IMR-90 (cell line): Measurements from ENCODE around the gene EEF1E1. TPM values are rescaled to one million over a fixed set of nuclear protein-coding genes. Genes with fewer than 3 reads are reported as not detected.

Experiments
- ATAC-seq: fragments of 200-7000 bp; cut with Tn5 transposase; 2 replicates; pipeline ENCODE4 v1.9.1; 2020; ENCODE audit warnings: low read depth, mild to moderate bottlenecking, moderate library complexity
- BruUV-seq: library from RNA; stranded (reverse); fragments of 400-500 nt; replicated peaks from 2 replicates; lab custom pipeline; 2021; lab: Mats Ljungman, UMichigan
- CTCF ChIA-PET: fragments of 300-600 bp; formaldehyde crosslinking; extraction: SDS; loops from one replicate; lab custom pipeline; 2021; ENCODE audit warnings: antibody characterized with exemption; lab: Yijun Ruan, JAX
- POLR2A ChIA-PET: fragments of 300-600 bp; sonication (Branson Sonifier 250); formaldehyde crosslinking; loops from one replicate; lab custom pipeline; 2022; ENCODE audit warnings: antibody characterized with exemption; ENCODE audit not compliant: unreplicated experiment; lab: Charles Lee
- DNase-seq: peaks from one replicate; pipeline ENCODE4 v3.0.0; 2013
- H2AFZ ChIP-seq: replicated peaks from 2 replicates; pipeline ENCODE3; 2013; ENCODE audit warnings: low read length, mild to moderate bottlenecking; ENCODE audit not compliant: poor library complexity
- H2AK5ac ChIP-seq: 2 replicates; pipeline ENCODE4 v1.6.1; 2013; ENCODE audit warnings: low read depth, low read length, inconsistent platforms
- H2AK9ac ChIP-seq: replicated peaks from 2 replicates; pipeline ENCODE3; 2013; ENCODE audit warnings: mild to moderate bottlenecking, low read depth, low read length, moderate library complexity; ENCODE audit not compliant: poor library complexity
- H2BK120ac ChIP-seq: 2 replicates; pipeline ENCODE4 v1.6.1; 2013; ENCODE audit warnings: low read depth, low read length, inconsistent platforms
- H2BK15ac ChIP-seq: 3 replicates; pipeline ENCODE4 v1.6.1; 2013; ENCODE audit warnings: low read depth, low read length, inconsistent platforms
- H2BK20ac ChIP-seq: 2 replicates; pipeline ENCODE4 v1.6.1; 2013; ENCODE audit warnings: low read depth, mild to moderate bottlenecking, inconsistent platforms, low read length, moderate library complexity
- H2BK5ac ChIP-seq: 2 replicates; pipeline ENCODE4 v1.6.1; 2013; ENCODE audit warnings: mild to moderate bottlenecking, low read depth, low read length, inconsistent platforms; ENCODE audit not compliant: poor library complexity, severe bottlenecking
- H3K14ac ChIP-seq: replicated peaks from 2 replicates; pipeline ENCODE4 v1.6.1; 2013; ENCODE audit warnings: low read depth, low read length, inconsistent platforms
- H3K18ac ChIP-seq: 2 replicates; pipeline ENCODE4 v1.6.1; 2013; ENCODE audit warnings: low read depth, low read length, control low read depth
- H3K23ac ChIP-seq: 2 replicates; pipeline ENCODE4 v1.6.1; 2013; ENCODE audit warnings: low read depth, low read length, inconsistent platforms
- H3K27ac ChIP-seq: 2 replicates; pipeline ENCODE4 v1.5.1; 2013; ENCODE audit warnings: mild to moderate bottlenecking, control low read depth, low read length; ENCODE audit not compliant: insufficient read depth
- H3K27me3 ChIP-seq: 2 replicates; pipeline ENCODE4 v1.6.1; 2013; ENCODE audit warnings: low read length; ENCODE audit not compliant: control insufficient read depth, insufficient read depth
- H3K36me3 ChIP-seq: 2 replicates; pipeline ENCODE4 v1.6.1; 2013; ENCODE audit warnings: low read length, mixed read lengths; ENCODE audit not compliant: control insufficient read depth, insufficient read depth
- H3K4ac ChIP-seq: 2 replicates; pipeline ENCODE4 v1.6.1; 2013; ENCODE audit warnings: low read depth, low read length, inconsistent platforms
- H3K4me1 ChIP-seq: 2 replicates; pipeline ENCODE4 v1.6.1; 2013; ENCODE audit warnings: low read length, mixed read lengths; ENCODE audit not compliant: control insufficient read depth, insufficient read depth
- H3K4me2 ChIP-seq: 2 replicates; pipeline ENCODE4 v1.6.1; 2013; ENCODE audit warnings: low read depth, mild to moderate bottlenecking, control low read depth, low read length, moderate library complexity
- H3K4me3 ChIP-seq: 2 replicates; pipeline ENCODE4 v1.5.1; 2013; ENCODE audit warnings: low read depth, mild to moderate bottlenecking, control low read depth, low read length, moderate library complexity; ENCODE audit not compliant: insufficient read depth
- H3K56ac ChIP-seq: 2 replicates; pipeline ENCODE4 v1.6.1; 2013; ENCODE audit warnings: low read length, inconsistent platforms; ENCODE audit not compliant: insufficient read depth; ENCODE audit errors: extremely low read depth
- H3K79me1 ChIP-seq, 2 experiments: 2 replicates each; pipeline ENCODE4 v1.6.1; 2013; ENCODE audit warnings: low read length in 2 of 2, inconsistent platforms in 1 of 2, low read depth in 1 of 2
- H3K9ac ChIP-seq: 2 replicates; pipeline ENCODE4 v1.6.1; 2013; ENCODE audit warnings: low read depth, low read length, control low read depth
- H3K9me1 ChIP-seq: 2 replicates; pipeline ENCODE4 v1.6.1; 2013; ENCODE audit warnings: low read length, inconsistent platforms; ENCODE audit not compliant: insufficient read depth
- H3K9me3 ChIP-seq: 2 replicates; pipeline ENCODE4 v1.6.1; 2013; ENCODE audit warnings: low read length; ENCODE audit not compliant: control insufficient read depth, insufficient read depth
- H4K20me1 ChIP-seq: 2 replicates; pipeline ENCODE4 v1.6.1; 2013; ENCODE audit warnings: low read length, inconsistent platforms; ENCODE audit not compliant: insufficient read depth
- H4K5ac ChIP-seq: 2 replicates; pipeline ENCODE4 v1.6.1; 2013; ENCODE audit warnings: mild to moderate bottlenecking, low read depth, low read length, control low read depth
- H4K8ac ChIP-seq, 2 experiments: 2 replicates each; pipeline ENCODE4 v1.6.1; 2013; ENCODE audit warnings: low read depth in 2 of 2, low read length in 2 of 2, control low read depth in 1 of 2, inconsistent platforms in 1 of 2
- H4K91ac ChIP-seq: 2 replicates; pipeline ENCODE4 v1.6.1; 2013; ENCODE audit warnings: low read depth, low read length, inconsistent platforms; ENCODE audit not compliant: insufficient read depth
- BHLHE40 ChIP-seq: fragments of 150-350 bp; IDR thresholded peaks from 2 replicates; pipeline ENCODE4 v1.6.1; 2016; ENCODE audit warnings: mild to moderate bottlenecking, low read depth, low read length
- CEBPB ChIP-seq: IDR thresholded peaks from 2 replicates; pipeline ENCODE4 v1.6.1; 2012; ENCODE audit warnings: low read depth, low read length, improper control_type of control experiment
- CHD1 ChIP-seq: IDR thresholded peaks from 2 replicates; pipeline ENCODE4 v1.6.1; 2012; ENCODE audit warnings: low read depth, low read length, improper control_type of control experiment
- FOS ChIP-seq: fragments of 150-350 bp; IDR thresholded peaks from 2 replicates; pipeline ENCODE4 v1.6.1; 2016; ENCODE audit warnings: low read depth, low read length
- MAFK ChIP-seq: IDR thresholded peaks from 2 replicates; pipeline ENCODE4 v1.6.1; 2012; ENCODE audit warnings: low read depth, low read length, improper control_type of control experiment
- MAZ ChIP-seq: IDR thresholded peaks from 2 replicates; pipeline ENCODE4 v1.6.1; 2012; ENCODE audit warnings: low read depth, mild to moderate bottlenecking, low read length, improper control_type of control experiment, moderate library complexity, borderline replicate concordance
- NFE2L2 ChIP-seq: fragments of 150-350 bp; IDR thresholded peaks from 2 replicates; pipeline ENCODE4 v1.6.1; 2016; ENCODE audit warnings: low read depth, mild to moderate bottlenecking, low read length
- RAD21 ChIP-seq: IDR thresholded peaks from 2 replicates; pipeline ENCODE4 v1.6.1; 2012; ENCODE audit warnings: low read length, improper control_type of control experiment
- RCOR1 ChIP-seq: IDR thresholded peaks from 2 replicates; pipeline ENCODE4 v1.6.1; 2012; ENCODE audit warnings: mild to moderate bottlenecking, low read length, improper control_type of control experiment; ENCODE audit not compliant: insufficient replicate concordance
- SMC3 ChIP-seq: fragments of 150-350 bp; IDR thresholded peaks from 2 replicates; pipeline ENCODE4 v1.6.1; 2016; ENCODE audit warnings: low read depth, mild to moderate bottlenecking, antibody characterized with exemption, low read length, moderate library complexity
- WGBS, 2 experiments: methylation state at CpG; one replicate each; pipeline versions ENCODE4 v1.1.5 to v1.1.7; 2013; ENCODE audit warnings: missing lambda C conversion rate in 2 of 2; ENCODE audit not compliant: insufficient read length in 1 of 2; ENCODE audit errors: extremely low coverage in 2 of 2; 5-methylcytosine and 5-hydroxymethylcytosine counted together
- dilution Hi-C: fragments of 300-500 bp; cut with HindIII; formaldehyde crosslinking; loops from one replicate; pipeline ENCODE4 v1.14.3; 2018; ENCODE audit warnings: low sequenced_read_pairs; ENCODE audit not compliant: unreplicated experiment
- in situ Hi-C: fragments of 300-500 bp; cut with MboI; formaldehyde crosslinking; loops from 3 replicates; pipeline ENCODE4 v1.14.3; 2019; ENCODE audit warnings: low sequenced_read_pairs, inconsistent platforms, mixed read lengths
- intact Hi-C: fragments of 100-400 bp; cut with micrococcal nuclease; formaldehyde crosslinking; loops from 2 replicates; pipeline ENCODE4 v1.10.0; 2022
- polyA plus RNA-seq, 3 experiments: library from polyadenylated mRNA; depleted of rRNA; stranded (reverse); fragments of >200 nt; gene quantifications; 2 replicates each; pipeline ENCODE4 v1.2.3, GENCODE V29; 2012; ENCODE audit warnings: low replicate concordance in 1 of 3
- total RNA-seq: library from RNA; depleted of rRNA; stranded (reverse); fragments of >200 nt; gene quantifications from 2 replicates; pipeline ENCODE4 v1.2.3, GENCODE V29; 2012
- TF ChIP-seq, protein P1 (sequence below): conservative IDR thresholded peaks from 2 replicates; pipeline ENCODE4 v1.5.1; 2012; ENCODE audit warnings: mild to moderate bottlenecking, low read depth, low read length, improper control_type of control experiment
- TF ChIP-seq, protein P2 (sequence below): fragments of 150-350 bp; IDR thresholded peaks from 2 replicates; pipeline ENCODE4 v1.6.1; 2017; ENCODE audit warnings: mild to moderate bottlenecking, antibody characterized with exemption, low read length, low read depth

EEF1E1 gene
- total and polyA plus RNA-seq, 2 of the 4 experiments (the other 2 are of a cell fraction), result 65.8 to 68.6 TPM

DNA sequence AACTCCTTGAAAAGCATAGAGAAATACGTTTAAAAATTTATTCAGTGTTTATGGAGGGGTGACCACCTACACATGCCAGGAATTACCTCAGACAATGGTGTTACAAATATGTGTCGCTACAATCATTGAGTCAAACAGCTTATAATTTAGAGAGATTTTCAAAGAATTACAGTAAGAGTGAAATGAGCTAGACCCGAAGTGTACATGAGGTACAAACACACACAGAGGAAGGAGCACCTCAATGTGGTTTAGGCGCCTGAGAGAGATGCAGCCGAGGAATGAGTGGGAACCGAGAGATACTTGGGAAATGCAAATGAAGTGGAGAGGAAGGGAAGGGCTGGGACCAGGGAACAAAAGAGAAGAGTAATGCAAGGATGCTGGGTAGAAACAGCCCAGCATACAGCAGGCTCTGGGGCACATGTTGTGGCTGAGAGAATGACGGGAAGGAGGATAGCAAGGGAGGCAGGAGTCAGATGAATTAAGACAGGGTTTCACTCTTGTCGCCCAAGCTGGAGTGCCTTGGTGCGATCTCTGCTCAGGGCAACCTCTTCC is 15.5 kb downstream of the EEF1E1 start:
- H4K5ac ChIP-seq, result no peak overlapping the region; the same call in 1 of the 2 replicates
- H4K20me1 ChIP-seq, result no peaks in the 10 kb centered on the region; the same call in 1 of the 2 replicates
- H2BK120ac ChIP-seq, result no peak overlapping the region
- H4K8ac ChIP-seq, result no peak overlapping the region
- H3K4me1 ChIP-seq, result peaks cover 16% of the 10 kb centered on the region
- H3K36me3 ChIP-seq, result peaks cover 17% of the 10 kb centered on the region
- peak overlapping the region; percentile 8; the same call in 1 of the 2 replicates for H2BK20ac ChIP-seq
- ChIA-PET POLR2A (no interaction called here), CTCF (no interaction called here)
- ATAC-seq (no peak), DNase-seq (no peak)
- no peak overlapping the region for H3K23ac ChIP-seq
- in situ Hi-C loops, result no loop called here
- H3K27ac ChIP-seq, result no peak overlapping the region
- BruUV-seq, result no TSS peak
- no peak overlapping the region for H2AK9ac ChIP-seq
- TF ChIP-seq CHD1, result no peak
- no peak for TF ChIP-seq SMC3
- no peak for TF ChIP-seq MAZ
- no peak for TF ChIP-seq RAD21
- no peak for TF ChIP-seq MAFK
- no peak for TF ChIP-seq NFE2L2
- TF ChIP-seq, protein P1, sequence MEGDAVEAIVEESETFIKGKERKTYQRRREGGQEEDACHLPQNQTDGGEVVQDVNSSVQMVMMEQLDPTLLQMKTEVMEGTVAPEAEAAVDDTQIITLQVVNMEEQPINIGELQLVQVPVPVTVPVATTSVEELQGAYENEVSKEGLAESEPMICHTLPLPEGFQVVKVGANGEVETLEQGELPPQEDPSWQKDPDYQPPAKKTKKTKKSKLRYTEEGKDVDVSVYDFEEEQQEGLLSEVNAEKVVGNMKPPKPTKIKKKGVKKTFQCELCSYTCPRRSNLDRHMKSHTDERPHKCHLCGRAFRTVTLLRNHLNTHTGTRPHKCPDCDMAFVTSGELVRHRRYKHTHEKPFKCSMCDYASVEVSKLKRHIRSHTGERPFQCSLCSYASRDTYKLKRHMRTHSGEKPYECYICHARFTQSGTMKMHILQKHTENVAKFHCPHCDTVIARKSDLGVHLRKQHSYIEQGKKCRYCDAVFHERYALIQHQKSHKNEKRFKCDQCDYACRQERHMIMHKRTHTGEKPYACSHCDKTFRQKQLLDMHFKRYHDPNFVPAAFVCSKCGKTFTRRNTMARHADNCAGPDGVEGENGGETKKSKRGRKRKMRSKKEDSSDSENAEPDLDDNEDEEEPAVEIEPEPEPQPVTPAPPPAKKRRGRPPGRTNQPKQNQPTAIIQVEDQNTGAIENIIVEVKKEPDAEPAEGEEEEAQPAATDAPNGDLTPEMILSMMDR, result no peak
- no peak for TF ChIP-seq FOS
- no peak for TF ChIP-seq RCOR1
- no peak for TF ChIP-seq BHLHE40
- no peak for TF ChIP-seq CEBPB
- TF ChIP-seq, protein P2, sequence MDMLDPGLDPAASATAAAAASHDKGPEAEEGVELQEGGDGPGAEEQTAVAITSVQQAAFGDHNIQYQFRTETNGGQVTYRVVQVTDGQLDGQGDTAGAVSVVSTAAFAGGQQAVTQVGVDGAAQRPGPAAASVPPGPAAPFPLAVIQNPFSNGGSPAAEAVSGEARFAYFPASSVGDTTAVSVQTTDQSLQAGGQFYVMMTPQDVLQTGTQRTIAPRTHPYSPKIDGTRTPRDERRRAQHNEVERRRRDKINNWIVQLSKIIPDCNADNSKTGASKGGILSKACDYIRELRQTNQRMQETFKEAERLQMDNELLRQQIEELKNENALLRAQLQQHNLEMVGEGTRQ, result no peak
- H3K14ac ChIP-seq, result no peak overlapping the region
- H2AK5ac ChIP-seq, result no peak overlapping the region
- H2BK5ac ChIP-seq, result no peak overlapping the region
- intact Hi-C loops, result no loop called here
- dilution Hi-C loops, result no loop called here
- H2AFZ ChIP-seq, result no peak overlapping the region
- H3K18ac ChIP-seq, result no peak overlapping the region
- no peak overlapping the region for H3K56ac ChIP-seq
- no peaks in the 10 kb centered on the region for H3K27me3 ChIP-seq
- no peak overlapping the region for H3K4me3 ChIP-seq
- peak overlapping the region; percentile 52; the same call in 1 of the 3 replicates for H2BK15ac ChIP-seq
- no peak overlapping the region; the same call in 1 of the 2 replicates for H3K4ac ChIP-seq
- no peak overlapping the region for H3K4me2 ChIP-seq
- H3K9me3 ChIP-seq, result no peaks in the 10 kb centered on the region
- 0 out of 2 replicates have a peak overlapping the region, but pooled peaks have one; percentile 12 for H4K91ac ChIP-seq
- H3K9me1 ChIP-seq, result peaks cover 14% of the 10 kb centered on the region; the same call in 1 of the 2 replicates
- no peak overlapping the region for H3K9ac ChIP-seq
- H3K79me1 ChIP-seq, result peaks cover 10 to 38% of the 10 kb centered on the region in 2 experiments
- WGBS, 2 experiments, result 97% methylated on average over 5 of the region's 9 CpGs; no CpG with 5 or more reads in 1 of the 2 experiments
